Thoracic aorta (tissue), 2 donors: ENCODE data around the gene CRYBA2. TPM values are rescaled to one million over a fixed set of nuclear protein-coding genes. Genes with fewer than 3 reads are reported as not detected.

Experiments used
- ATAC-seq: fragments of 150-250 bp; one replicate; pipeline ENCODE4 v1.8.0; 2017; ENCODE audit warnings: low read depth; ENCODE audit not compliant: insufficient number of reproducible peaks, low FRiP score
- DNase-seq: peaks from one replicate; pipeline ENCODE4 v3.0.0-alpha.2; 2020; ENCODE audit warnings: low spot score
- H3K27ac ChIP-seq, 2 donors: fragments of 200-600 bp; sonication (generic); 1 replicate in 1 of 2; 2 replicates in 1 of 2; pipeline ENCODE4 v1.5.1; 2016; ENCODE audit warnings: mild to moderate bottlenecking in 2 of 2, moderate library complexity in 2 of 2
- H3K27me3 ChIP-seq: fragments of 200-600 bp; sonication (generic); replicated peaks from 2 replicates; pipeline ENCODE4 v1.6.0; 2016; ENCODE audit warnings: mild to moderate bottlenecking; ENCODE audit not compliant: insufficient read depth
- H3K36me3 ChIP-seq: fragments of 200-600 bp; sonication (generic); one replicate; pipeline ENCODE4 v1.5.1; 2016
- H3K4me1 ChIP-seq, 2 donors: fragments of 200-600 bp; sonication (generic); 1 replicate in 1 of 2; 2 replicates in 1 of 2; pipeline versions ENCODE4 v1.5.1 to v1.6.0; 2016; ENCODE audit warnings: low read depth in 2 of 2, mild to moderate bottlenecking in 1 of 2; ENCODE audit not compliant: control insufficient read depth in 1 of 2
- H3K4me3 ChIP-seq: fragments of 200-600 bp; sonication (generic); 2 replicates; pipeline ENCODE4 v1.5.1; 2016; ENCODE audit warnings: mild to moderate bottlenecking
- H3K9me3 ChIP-seq: fragments of 200-600 bp; sonication (generic); 2 replicates; pipeline ENCODE4 v1.5.1; 2016
- CTCF ChIP-seq: fragments of 200-600 bp; sonication (generic); IDR thresholded peaks from one replicate; pipeline ENCODE4 v1.5.1; 2019; ENCODE audit warnings: antibody characterized with exemption
- total RNA-seq, 2 donors: library from RNA; depleted of rRNA; stranded (reverse); fragments of >200 nt; gene quantifications; one replicate each; pipeline versions ENCODE4 v1.1.0 to v1.2.3, GENCODE V29; 2016

CRYBA2 gene
- total RNA-seq, 2 donors from 2014 or later = not detected

- no peak overlapping the region for H3K4me3 ChIP-seq
These were observed 46.6 kb downstream of the CRYBA2 start for GRCh38 chr2:218946621-218947020.

GRCh38 chr2:218944759-218945404, 48.3 kb downstream of the CRYBA2 start:
- H3K4me1 ChIP-seq = no peaks in the 10 kb centered on the region
- ATAC-seq (no peak), DNase-seq (no peak)
- no peak overlapping the region for H3K4me3 ChIP-seq
- H3K27me3 ChIP-seq = peaks cover 6% of the 10 kb centered on the region
- H3K27ac ChIP-seq = no peak overlapping the region
- no peak for TF ChIP-seq CTCF
- H3K9me3 ChIP-seq = no peaks in the 10 kb centered on the region
- no peaks in the 10 kb centered on the region for H3K36me3 ChIP-seq

More at GRCh38 chr2:218946621-218947020, 46.6 kb downstream of the CRYBA2 start:
- H3K9me3 ChIP-seq = no peaks in the 10 kb centered on the region
- H3K27ac ChIP-seq = no peak overlapping the region
- DNase-seq (no peak), ATAC-seq (no peak)
- no peaks in the 10 kb centered on the region for H3K4me1 ChIP-seq
- H3K36me3 ChIP-seq = no peaks in the 10 kb centered on the region
- no peak for TF ChIP-seq CTCF
- peaks cover 6% of the 10 kb centered on the region for H3K27me3 ChIP-seq

Other genes starting within 250 kb of the CRYBA2 start
- gene CYP27A1, start 211.3 kb downstream of the CRYBA2 start, total RNA-seq = 10 to 100 TPM; 31.6 to 37.8 TPM
- gene PRKAG3, start 161.6 kb downstream of the CRYBA2 start, total RNA-seq = under 1 TPM in 1 of 2 donors, not detected in 1; 0.28 TPM
- 1 to 10 TPM in 1 of 2 donors, under 1 TPM in 1; 0.27 to 2.5 TPM for gene WNT6, start 133.6 kb downstream of the CRYBA2 start, total RNA-seq
- gene WNT10A, start 112.6 kb downstream of the CRYBA2 start, total RNA-seq = 1 to 10 TPM in 1 of 2 donors, not detected in 1; 1.6 TPM
- gene CDK5R2, start 33.8 kb downstream of the CRYBA2 start, total RNA-seq = not detected
- gene FEV, start 8.2 kb downstream of the CRYBA2 start, total RNA-seq = not detected
- gene CFAP65, start 48.1 kb upstream of the CRYBA2 start, total RNA-seq = not detected
- gene IHH, start 67.5 kb upstream of the CRYBA2 start, total RNA-seq = 1 to 10 TPM in 1 of 2 donors, not detected in 1; 1.6 TPM
- 10 to 100 TPM; 10.3 to 14.5 TPM for gene NHEJ1, start 167.4 kb upstream of the CRYBA2 start, total RNA-seq
- 1 to 10 TPM; 1.4 to 3.4 TPM for gene SLC23A3, start 176.6 kb upstream of the CRYBA2 start, total RNA-seq
- 10 to 100 TPM; 31.9 to 51.0 TPM for gene CNPPD1, start 183.5 kb upstream of the CRYBA2 start, total RNA-seq
- gene RETREG2, start 184.9 kb upstream of the CRYBA2 start, total RNA-seq = 10 to 100 TPM; 43.8 to 58.6 TPM
- 10 to 100 TPM; 21.7 to 83.8 TPM for gene ZFAND2B, start 213.4 kb upstream of the CRYBA2 start, total RNA-seq
- 10 to 100 TPM; 12.7 to 26.0 TPM for gene ABCB6, start 225.5 kb upstream of the CRYBA2 start, total RNA-seq
- 10 to 100 TPM; 39.4 to 60.4 TPM for gene ATG9A, start 236.2 kb upstream of the CRYBA2 start, total RNA-seq
- gene ANKZF1, start 236.4 kb upstream of the CRYBA2 start, total RNA-seq = 10 to 100 TPM; 69.7 to 72.6 TPM